ENCODE data around the gene P3H2.

The P3H2 gene

GRCh38 chr3:190012784-190013183 lies 107.9 kb downstream of the P3H2 start:
- DNase-seq = no peak

GRCh38 chr3:190012314-190012782 lies 108.3 kb downstream of the P3H2 start:
- no peak for DNase-seq

GRCh38 chr3:190010486-190010885 lies 110.2 kb downstream of the P3H2 start:
- DNase-seq = no peak

GRCh38 chr3:190009614-190010013 lies 111.1 kb downstream of the P3H2 start:
- peak; percentile 2 for DNase-seq

GRCh38 chr3:190008432-190008831 lies 112.3 kb downstream of the P3H2 start:
- no peak for DNase-seq

GRCh38 chr3:190005343-190006113 lies 115.2 kb downstream of the P3H2 start:
- DNase-seq = no peak

- no peak for DNase-seq
These were observed 116.0 kb downstream of the P3H2 start for GRCh38 chr3:190004656-190005055.

GRCh38 chr3:190003681-190004123 lies 117.0 kb downstream of the P3H2 start:
- no peak for DNase-seq

- no peak for DNase-seq
These were observed 117.6 kb downstream of the P3H2 start for GRCh38 chr3:190003068-190003467.

GRCh38 chr3:190001426-190001825 lies 119.3 kb downstream of the P3H2 start:
- no peak for DNase-seq

- no peak for DNase-seq
These were observed 119.9 kb downstream of the P3H2 start for GRCh38 chr3:190000861-190001196.

GRCh38 chr3:190000187-190000860 lies 120.4 kb downstream of the P3H2 start:
- DNase-seq = no peak

- DNase-seq = no peak
These were observed 121.0 kb downstream of the P3H2 start for GRCh38 chr3:189999718-190000117.

GRCh38 chr3:189995129-189995528 lies 125.6 kb downstream of the P3H2 start:
- no peak for DNase-seq

- no peak for DNase-seq
These were observed 129.9 kb downstream of the P3H2 start for GRCh38 chr3:189990826-189991225.

GRCh38 chr3:189988854-189989253 lies 131.8 kb downstream of the P3H2 start:
- DNase-seq = no peak

- no peak for DNase-seq
These were observed 132.4 kb downstream of the P3H2 start for GRCh38 chr3:189988322-189988721.

- DNase-seq = no peak
These were observed 134.7 kb downstream of the P3H2 start for GRCh38 chr3:189985948-189986347.

GRCh38 chr3:189983612-189984011 lies 137.1 kb downstream of the P3H2 start:
- DNase-seq = no peak

GRCh38 chr3:189982321-189982945 lies 138.3 kb downstream of the P3H2 start:
- DNase-seq = no peak

- DNase-seq = no peak
These were observed 139.0 kb downstream of the P3H2 start for GRCh38 chr3:189981668-189982067.

GRCh38 chr3:189978753-189979152 lies 141.9 kb downstream of the P3H2 start:
- DNase-seq = no peak

GRCh38 chr3:189977174-189977573 lies 143.5 kb downstream of the P3H2 start:
- DNase-seq = no peak

- no peak for DNase-seq
These were observed 145.2 kb downstream of the P3H2 start for GRCh38 chr3:189975391-189975990.

All from MV-4-11 (cell line).